Activated CD8-positive, alpha-beta T cell treated with anti-CD3 and anti-CD28 coated beads, Interleukin-2, amount 10 ng/mL, durations not matched to agents 7 days and 5 days (primary cell): ENCODE results near the gene TMEM229A. TPM values are rescaled to one million over a fixed set of nuclear protein-coding genes. Genes with fewer than 3 reads are reported as not detected.

Experiments
- ATAC-seq: fragments of 150-1000 bp; cut with Tn5 transposase; one replicate; pipeline ENCODE4 v1.10.0; 2021; ENCODE audit warnings: moderate library complexity
- CTCF ChIA-PET: fragments of 350-600 bp; sonication (Branson Sonifier 250); formaldehyde crosslinking; loops from one replicate; lab custom pipeline; 2021; ENCODE audit warnings: antibody characterized with exemption; lab: Charles Lee
- POLR2A ChIA-PET: fragments of 350-600 bp; sonication (Branson Sonifier 250); formaldehyde crosslinking; loops from one replicate; lab custom pipeline; 2021; ENCODE audit warnings: antibody characterized with exemption; lab: Charles Lee
- DNase-seq: peaks from one replicate; pipeline ENCODE4 v3.0.0-alpha.2; 2020
- H3K27ac Mint-ChIP-seq: one replicate; pipeline ENCODE4 v1.8.0; 2021; ENCODE audit warnings: mild to moderate bottlenecking, mixed read lengths
- H3K27me3 Mint-ChIP-seq: one replicate; pipeline ENCODE4 v1.8.0; 2021; ENCODE audit warnings: low read depth, mixed read lengths
- H3K36me3 Mint-ChIP-seq: one replicate; pipeline ENCODE4 v1.8.0; 2021; ENCODE audit warnings: low read depth, mixed read lengths
- H3K4me1 Mint-ChIP-seq: one replicate; pipeline ENCODE4 v1.8.0; 2021; ENCODE audit warnings: low read depth, mixed read lengths
- H3K4me3 Mint-ChIP-seq: one replicate; pipeline ENCODE4 v1.8.0; 2021; ENCODE audit warnings: mild to moderate bottlenecking, mixed read lengths
- H3K9me3 Mint-ChIP-seq: one replicate; pipeline ENCODE4 v1.8.0; 2022; ENCODE audit warnings: mixed read lengths; ENCODE audit not compliant: insufficient read depth
- total RNA-seq, 2 experiments: library from RNA; stranded (reverse); gene quantifications; one replicate each; pipeline ENCODE4 v1.2.3, GENCODE V29; 2021

TMEM229A gene
- total RNA-seq, 2 experiments from 2014 or later: not detected

- no peak for DNase-seq
These were observed 37.1 kb downstream of the TMEM229A start for GRCh38 chr7:123995617-123996326.

GRCh38 chr7:123994449-123994848 is 38.4 kb downstream of the TMEM229A start:
- no peak overlapping the region for H3K4me3 Mint-ChIP-seq
- DNase-seq (no peak), ATAC-seq (no peak)
- no peaks in the 10 kb centered on the region for H3K4me1 Mint-ChIP-seq
- ChIA-PET CTCF (no interaction called here), POLR2A (no interaction called here)
- no peaks in the 10 kb centered on the region for H3K36me3 Mint-ChIP-seq
- no peaks in the 10 kb centered on the region for H3K27me3 Mint-ChIP-seq
- H3K9me3 Mint-ChIP-seq: no peaks in the 10 kb centered on the region
- no peak overlapping the region for H3K27ac Mint-ChIP-seq

More at GRCh38 chr7:123995617-123996326, 37.1 kb downstream of the TMEM229A start:
- H3K27me3 Mint-ChIP-seq: no peaks in the 10 kb centered on the region
- no peaks in the 10 kb centered on the region for H3K36me3 Mint-ChIP-seq
- H3K4me3 Mint-ChIP-seq: no peak overlapping the region
- no peak overlapping the region for H3K27ac Mint-ChIP-seq
- no peaks in the 10 kb centered on the region for H3K9me3 Mint-ChIP-seq
- H3K4me1 Mint-ChIP-seq: no peaks in the 10 kb centered on the region
- ChIA-PET POLR2A (no interaction called here), CTCF (no interaction called here)
- ATAC-seq: no peak

- ChIA-PET CTCF (no interaction called here), POLR2A (no interaction called here)
- H3K27ac Mint-ChIP-seq: no peak overlapping the region
- no peak for DNase-seq
- H3K36me3 Mint-ChIP-seq: no peaks in the 10 kb centered on the region
- no peaks in the 10 kb centered on the region for H3K4me1 Mint-ChIP-seq
- no peaks in the 10 kb centered on the region for H3K27me3 Mint-ChIP-seq
- H3K9me3 Mint-ChIP-seq: no peaks in the 10 kb centered on the region
- ATAC-seq: no peak
- H3K4me3 Mint-ChIP-seq: no peak overlapping the region
These were observed 38.9 kb downstream of the TMEM229A start for GRCh38 chr7:123993996-123994395.

GRCh38 chr7:123992913-123993518 is 39.9 kb downstream of the TMEM229A start:
- Mint-ChIP-seq H3K4me1 (no peaks in the 10 kb centered on the region), H3K27me3 (no peaks in the 10 kb centered on the region), H3K36me3 (no peaks in the 10 kb centered on the region), H3K4me3 (no peak overlapping the region), H3K9me3 (no peaks in the 10 kb centered on the region), H3K27ac (no peak overlapping the region)
- ATAC-seq (no peak), DNase-seq (no peak)
- CTCF ChIA-PET: no interaction called here
- POLR2A ChIA-PET: no interaction called here

- H3K27me3 Mint-ChIP-seq: no peaks in the 10 kb centered on the region
These were observed 45.4 kb downstream of the TMEM229A start for GRCh38 chr7:123987445-123987844.

More at GRCh38 chr7:123987445-123987844, 45.4 kb downstream of the TMEM229A start:
- POLR2A ChIA-PET: no interaction called here
- no peak for ATAC-seq
- H3K9me3 Mint-ChIP-seq: no peaks in the 10 kb centered on the region
- H3K36me3 Mint-ChIP-seq: no peaks in the 10 kb centered on the region
- no peak overlapping the region for H3K27ac Mint-ChIP-seq
- H3K4me1 Mint-ChIP-seq: no peaks in the 10 kb centered on the region
- CTCF ChIA-PET: no interaction called here
- no peak overlapping the region for H3K4me3 Mint-ChIP-seq
- no peak for DNase-seq

Other genes starting within 250 kb of the TMEM229A start
- gene HYAL4, start 187.9 kb downstream of the TMEM229A start, total RNA-seq: not detected
- gene SPAM1, start 107.8 kb downstream of the TMEM229A start, total RNA-seq: not detected